Measurements from ENCODE around the gene COL23A1.

COL23A1 gene

DNA sequence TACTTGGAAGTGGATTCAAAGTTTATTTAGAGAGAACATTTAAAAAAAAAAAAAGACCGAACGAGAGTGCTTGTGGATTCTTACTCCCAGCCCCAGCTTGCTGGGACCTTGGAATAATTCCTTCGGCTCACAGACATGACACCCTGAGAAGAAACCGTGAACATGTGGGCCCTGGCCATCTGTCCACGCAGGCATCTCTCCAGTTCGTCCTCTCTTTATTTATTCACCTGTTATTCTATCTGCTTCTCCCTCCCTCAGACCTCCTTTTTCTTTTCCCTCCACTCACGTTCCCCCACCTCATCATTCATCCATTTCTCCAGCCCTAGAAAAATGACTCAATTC, 263.8 kb downstream of the COL23A1 start:
- H3K36me3 ChIP-seq (ENCODE audit: control insufficient read depth, low read depth, low read length) = no peaks in the 10 kb centered on the region
- H3K27me3 ChIP-seq (ENCODE audit: control insufficient read depth, insufficient read depth, low read length) = no peaks in the 10 kb centered on the region
- no peak overlapping the region for H3K4me3 ChIP-seq (ENCODE audit: low read length)
- H3K9me3 ChIP-seq (ENCODE audit: control insufficient read depth, low read depth, low read length) = no peaks in the 10 kb centered on the region
- H3K27ac ChIP-seq (ENCODE audit: low read length) = no peak overlapping the region
- H3K4me1 ChIP-seq (ENCODE audit: control insufficient read depth, low read depth, low read length) = peaks cover 10% of the 10 kb centered on the region
- H3K9ac ChIP-seq (ENCODE audit: low read length) = no peak overlapping the region

DNA sequence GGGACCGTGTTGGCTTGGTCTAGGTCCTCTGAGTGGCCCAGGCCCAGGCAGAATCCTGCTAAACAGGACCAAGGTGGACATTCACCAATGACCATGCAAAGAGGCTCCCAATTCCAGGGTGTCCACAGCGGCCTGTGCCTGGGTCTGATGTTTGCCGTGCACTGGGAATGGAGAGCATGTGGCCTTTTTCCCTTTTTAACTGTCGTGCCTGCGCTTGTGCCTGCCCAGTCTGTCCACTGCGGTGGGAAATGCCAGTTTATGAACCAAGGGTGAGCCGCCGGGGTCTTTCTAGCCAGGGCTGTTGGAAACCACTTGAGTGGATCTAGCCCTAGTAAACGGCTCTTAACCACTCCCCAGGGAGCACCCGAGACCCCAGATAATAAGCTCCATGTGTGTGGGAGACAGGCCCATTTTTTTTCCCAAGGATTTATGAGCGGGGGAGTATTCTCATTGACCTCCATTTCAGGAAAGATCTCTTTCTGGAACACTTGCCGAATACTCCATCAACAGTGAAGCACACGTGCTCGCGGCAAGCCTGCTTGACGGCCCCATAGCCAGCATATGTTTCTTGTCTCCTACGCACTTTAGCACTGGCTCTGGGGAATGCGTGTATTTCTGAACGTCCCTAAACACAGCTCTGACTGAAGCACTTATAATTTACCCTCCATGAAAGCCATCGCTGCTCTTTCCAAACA, 264.4 kb downstream of the COL23A1 start:
- H3K27ac ChIP-seq (ENCODE audit: low read length) = no peak overlapping the region
- no peaks in the 10 kb centered on the region for H3K9me3 ChIP-seq (ENCODE audit: control insufficient read depth, low read depth, low read length)
- H3K36me3 ChIP-seq (ENCODE audit: control insufficient read depth, low read depth, low read length) = no peaks in the 10 kb centered on the region
- H3K9ac ChIP-seq (ENCODE audit: low read length) = no peak overlapping the region
- H3K4me3 ChIP-seq (ENCODE audit: low read length) = no peak overlapping the region
- H3K4me1 ChIP-seq (ENCODE audit: control insufficient read depth, low read depth, low read length) = peaks cover 10% of the 10 kb centered on the region
- H3K27me3 ChIP-seq (ENCODE audit: control insufficient read depth, insufficient read depth, low read length) = no peaks in the 10 kb centered on the region

DNA sequence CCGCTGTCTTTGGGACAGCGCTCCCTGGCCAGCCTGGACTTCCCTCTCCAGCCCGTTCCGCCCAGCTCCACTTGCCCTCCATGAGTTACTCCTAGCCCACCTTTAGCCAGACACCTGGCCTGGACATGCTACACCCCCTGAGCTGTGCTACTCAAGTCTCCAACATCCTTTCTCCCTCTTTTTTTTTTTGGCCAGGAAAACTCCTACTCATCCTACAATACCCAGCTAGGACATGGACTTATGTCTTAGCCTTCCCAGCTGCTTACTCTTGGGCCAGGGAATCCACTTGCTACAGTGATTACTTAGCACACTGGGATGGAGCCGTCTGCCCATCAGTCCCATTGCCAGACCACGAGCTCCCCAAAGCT, 264.9 kb downstream of the COL23A1 start:
- Histone ChIP-seq H3K4me1 (ENCODE audit: control insufficient read depth, low read depth, low read length) (peaks cover 10% of the 10 kb centered on the region), H3K9me3 (ENCODE audit: control insufficient read depth, low read depth, low read length) (no peaks in the 10 kb centered on the region), H3K9ac (ENCODE audit: low read length) (no peak overlapping the region), H3K4me3 (ENCODE audit: low read length) (no peak overlapping the region), H3K27me3 (ENCODE audit: control insufficient read depth, insufficient read depth, low read length) (no peaks in the 10 kb centered on the region), H3K36me3 (ENCODE audit: control insufficient read depth, low read depth, low read length) (no peaks in the 10 kb centered on the region), H3K27ac (ENCODE audit: low read length) (no peak overlapping the region)

DNA sequence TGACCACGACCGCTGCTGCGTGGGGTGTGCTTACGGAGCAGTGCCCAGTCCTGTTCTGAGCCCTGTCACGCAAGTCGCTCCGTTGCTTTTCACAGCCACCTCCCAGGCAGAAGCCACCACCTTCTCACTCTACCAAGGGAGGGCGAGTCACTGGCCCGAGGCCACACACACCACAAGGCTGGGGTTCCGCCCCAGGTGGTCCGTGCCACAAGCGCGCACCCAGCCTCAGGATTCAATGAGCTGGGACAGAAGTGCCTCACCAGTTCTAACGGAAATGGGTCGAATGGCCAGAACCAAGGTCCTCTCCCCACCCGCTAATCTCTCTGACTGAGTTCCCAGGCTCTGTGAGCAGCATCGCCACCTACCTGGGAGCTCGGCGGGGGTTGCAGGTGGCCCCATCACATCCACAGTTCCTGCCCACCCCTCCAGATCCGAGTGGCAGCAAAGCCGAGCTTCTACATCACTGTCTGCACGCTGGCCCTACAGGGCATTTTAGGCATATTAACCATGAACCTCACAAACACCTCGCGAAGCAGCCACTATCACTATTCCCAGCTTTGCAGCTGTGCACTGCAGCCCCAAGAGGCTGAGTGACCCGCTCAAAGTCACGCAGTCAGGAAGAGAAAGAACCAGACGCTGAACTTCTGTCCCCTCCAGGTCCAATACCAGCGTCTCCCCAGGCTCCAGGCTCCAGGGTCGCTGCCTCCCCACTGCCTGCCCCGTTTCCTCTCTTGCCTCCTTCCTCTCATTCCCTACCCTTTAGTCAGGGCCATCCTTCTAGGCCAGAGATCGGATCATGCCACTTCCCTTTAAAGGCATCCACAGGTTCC, 265.5 kb downstream of the COL23A1 start:
- no peak overlapping the region for H3K4me3 ChIP-seq (ENCODE audit: low read length)
- H3K27ac ChIP-seq (ENCODE audit: low read length) = no peak overlapping the region
- no peaks in the 10 kb centered on the region for H3K9me3 ChIP-seq (ENCODE audit: control insufficient read depth, low read depth, low read length)
- H3K27me3 ChIP-seq (ENCODE audit: control insufficient read depth, insufficient read depth, low read length) = no peaks in the 10 kb centered on the region
- H3K36me3 ChIP-seq (ENCODE audit: control insufficient read depth, low read depth, low read length) = no peaks in the 10 kb centered on the region
- H3K4me1 ChIP-seq (ENCODE audit: control insufficient read depth, low read depth, low read length) = peaks cover 10% of the 10 kb centered on the region
- no peak overlapping the region for H3K9ac ChIP-seq (ENCODE audit: low read length)

DNA sequence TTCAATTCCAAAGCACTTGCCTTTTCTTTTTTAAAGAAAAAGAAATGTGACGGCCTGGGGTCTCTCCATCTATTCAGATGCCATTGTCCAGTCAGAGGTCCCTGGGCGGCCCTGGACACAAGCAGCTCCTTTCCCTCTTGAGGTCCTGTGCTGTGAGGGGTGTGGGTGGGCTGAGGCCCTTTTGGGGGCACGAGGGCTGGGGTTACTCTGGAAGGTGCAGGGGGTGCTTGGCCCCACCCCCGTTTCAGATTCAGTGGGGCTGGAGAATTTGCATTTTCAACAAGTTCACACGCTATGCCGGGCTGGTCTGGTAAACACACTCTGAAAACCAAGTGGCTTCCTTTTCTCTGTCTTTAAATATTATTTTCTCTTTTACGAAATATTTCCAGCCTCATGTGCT, 266.2 kb downstream of the COL23A1 start:
- Histone ChIP-seq H3K27ac (ENCODE audit: low read length) (no peak overlapping the region), H3K4me3 (ENCODE audit: low read length) (no peak overlapping the region), H3K36me3 (ENCODE audit: control insufficient read depth, low read depth, low read length) (no peaks in the 10 kb centered on the region), H3K9ac (ENCODE audit: low read length) (no peak overlapping the region), H3K27me3 (ENCODE audit: control insufficient read depth, insufficient read depth, low read length) (no peaks in the 10 kb centered on the region), H3K9me3 (ENCODE audit: control insufficient read depth, low read depth, low read length) (no peaks in the 10 kb centered on the region), H3K4me1 (ENCODE audit: control insufficient read depth, low read depth, low read length) (peaks cover 6% of the 10 kb centered on the region)

DNA sequence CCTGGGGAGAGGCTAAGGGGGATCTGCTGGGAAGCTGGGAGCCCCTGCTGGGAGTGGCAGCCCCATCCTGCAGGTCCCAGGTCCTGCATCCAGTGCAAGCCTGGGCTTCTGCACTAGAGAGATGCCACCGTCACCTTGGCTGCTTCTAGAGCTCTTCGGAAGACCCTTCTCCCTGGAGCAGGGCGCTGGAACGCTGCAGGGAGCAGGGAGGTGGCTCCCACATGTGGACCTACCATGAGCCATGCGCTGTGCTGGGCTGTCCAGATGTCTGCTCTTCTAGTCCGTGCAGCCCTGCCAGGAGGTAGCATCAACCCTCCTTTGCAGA, 266.7 kb downstream of the COL23A1 start:
- Histone ChIP-seq H3K4me3 (ENCODE audit: low read length) (no peak overlapping the region), H3K9ac (ENCODE audit: low read length) (no peak overlapping the region), H3K9me3 (ENCODE audit: control insufficient read depth, low read depth, low read length) (no peaks in the 10 kb centered on the region), H3K36me3 (ENCODE audit: control insufficient read depth, low read depth, low read length) (no peaks in the 10 kb centered on the region), H3K4me1 (ENCODE audit: control insufficient read depth, low read depth, low read length) (peaks cover 1% of the 10 kb centered on the region), H3K27me3 (ENCODE audit: control insufficient read depth, insufficient read depth, low read length) (no peaks in the 10 kb centered on the region), H3K27ac (ENCODE audit: low read length) (no peak overlapping the region)

DNA sequence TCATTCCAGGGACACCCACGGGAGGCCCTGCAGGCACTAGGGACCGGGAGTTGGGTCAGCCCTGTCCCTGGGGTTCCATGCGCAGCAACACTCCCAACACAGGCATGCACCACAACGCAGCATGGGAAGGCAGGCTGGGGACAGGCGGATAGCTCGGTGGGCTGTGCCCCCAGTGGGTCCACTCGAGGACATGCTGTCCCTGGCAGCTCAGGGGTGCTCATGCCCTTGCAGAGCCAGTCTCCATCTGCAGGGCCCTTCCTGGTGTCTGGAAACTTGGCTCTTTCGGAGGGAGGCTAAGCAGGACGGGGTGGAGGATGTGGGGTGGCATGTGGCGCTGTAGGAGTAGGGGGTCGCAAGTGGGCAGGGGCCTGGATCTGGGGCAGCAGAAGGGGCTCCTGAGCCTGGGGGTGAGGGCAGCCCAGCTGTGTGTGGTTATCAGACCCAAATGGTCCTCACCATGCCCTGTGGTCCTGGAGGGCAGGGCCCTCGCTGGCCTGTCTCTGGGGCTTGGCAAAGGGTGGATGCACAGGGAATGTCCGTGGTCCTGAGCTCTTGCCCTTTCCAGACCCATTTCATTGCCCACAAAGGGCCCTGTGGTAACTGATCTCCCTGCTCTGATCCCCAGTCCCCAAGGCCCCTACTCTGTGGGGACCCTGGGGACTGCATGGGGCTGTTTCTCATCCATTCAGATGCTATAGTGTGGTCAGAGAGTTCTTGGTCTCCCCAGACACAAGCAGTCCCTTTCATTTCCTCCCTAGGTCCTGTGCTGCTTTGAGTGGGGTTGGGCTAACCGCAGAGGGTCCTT, 267.3 kb downstream of the COL23A1 start:
- H3K4me3 ChIP-seq (ENCODE audit: low read length) = no peak overlapping the region
- no peaks in the 10 kb centered on the region for H3K27me3 ChIP-seq (ENCODE audit: control insufficient read depth, insufficient read depth, low read length)
- H3K36me3 ChIP-seq (ENCODE audit: control insufficient read depth, low read depth, low read length) = no peaks in the 10 kb centered on the region
- H3K9me3 ChIP-seq (ENCODE audit: control insufficient read depth, low read depth, low read length) = no peaks in the 10 kb centered on the region
- no peak overlapping the region for H3K27ac ChIP-seq (ENCODE audit: low read length)
- H3K9ac ChIP-seq (ENCODE audit: low read length) = no peak overlapping the region
- no peaks in the 10 kb centered on the region for H3K4me1 ChIP-seq (ENCODE audit: control insufficient read depth, low read depth, low read length)

DNA sequence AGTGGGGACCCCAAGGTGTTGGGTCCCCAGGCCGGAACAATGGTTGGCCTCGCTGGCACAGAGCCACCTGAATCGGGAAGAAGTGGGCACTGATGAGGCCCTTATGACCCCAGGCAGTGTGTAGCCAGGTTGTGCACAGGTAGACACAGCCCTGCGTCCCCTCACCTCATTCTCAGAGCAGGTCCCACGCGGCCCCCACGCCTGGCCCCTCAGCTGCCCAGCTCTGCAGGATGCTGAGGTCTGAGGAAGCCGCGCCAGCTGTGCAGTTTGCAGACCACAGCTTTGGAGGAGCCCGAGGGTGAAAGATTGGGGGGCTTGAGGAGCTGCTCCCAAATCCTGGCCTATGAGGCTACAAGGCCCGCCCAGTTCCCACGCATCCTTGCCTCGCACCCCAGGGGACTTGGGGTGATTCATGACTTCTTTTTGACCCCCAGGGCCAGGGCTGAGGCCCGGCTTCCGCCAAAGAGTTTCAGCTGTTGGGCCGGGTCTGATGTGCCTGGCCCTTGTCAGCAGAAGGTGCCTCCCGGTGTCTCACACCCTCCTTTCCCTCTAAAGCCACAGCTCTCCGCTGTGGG, 269.8 kb downstream of the COL23A1 start:
- H3K9ac ChIP-seq (ENCODE audit: low read length) = no peak overlapping the region
- no peaks in the 10 kb centered on the region for H3K36me3 ChIP-seq (ENCODE audit: control insufficient read depth, low read depth, low read length)
- no peaks in the 10 kb centered on the region for H3K27me3 ChIP-seq (ENCODE audit: control insufficient read depth, insufficient read depth, low read length)
- H3K4me1 ChIP-seq (ENCODE audit: control insufficient read depth, low read depth, low read length) = no peaks in the 10 kb centered on the region
- no peaks in the 10 kb centered on the region for H3K9me3 ChIP-seq (ENCODE audit: control insufficient read depth, low read depth, low read length)
- no peak overlapping the region for H3K4me3 ChIP-seq (ENCODE audit: low read length)
- H3K27ac ChIP-seq (ENCODE audit: low read length) = no peak overlapping the region

DNA sequence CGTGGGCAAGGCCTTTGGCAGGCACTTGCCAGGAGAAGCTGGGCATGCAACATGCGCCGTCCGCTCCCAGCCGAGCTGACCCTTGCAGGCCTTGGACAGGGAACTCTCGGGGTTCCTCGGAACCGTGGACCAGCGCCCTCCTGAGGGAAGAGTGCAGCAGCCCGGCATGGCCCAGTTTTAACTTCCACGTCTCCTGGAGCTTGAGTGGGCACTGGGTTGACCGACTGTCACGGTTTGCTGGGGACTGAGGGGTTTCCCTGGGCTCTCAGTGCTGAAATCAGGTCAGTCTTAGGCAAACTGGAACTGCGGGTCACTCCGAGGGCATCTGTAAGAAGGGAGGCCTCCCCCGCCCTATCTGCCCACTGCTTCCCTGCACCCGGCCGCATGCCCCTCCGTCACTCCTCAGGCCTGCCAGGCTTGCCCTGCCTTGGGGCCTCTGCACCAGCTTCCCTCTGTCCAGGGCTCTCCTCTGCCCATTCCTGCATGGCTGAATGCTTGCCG, 270.6 kb downstream of the COL23A1 start:
- H3K9me3 ChIP-seq (ENCODE audit: control insufficient read depth, low read depth, low read length) = no peaks in the 10 kb centered on the region
- no peak overlapping the region for H3K9ac ChIP-seq (ENCODE audit: low read length)
- no peak overlapping the region for H3K4me3 ChIP-seq (ENCODE audit: low read length)
- H3K27me3 ChIP-seq (ENCODE audit: control insufficient read depth, insufficient read depth, low read length) = no peaks in the 10 kb centered on the region
- no peak overlapping the region for H3K27ac ChIP-seq (ENCODE audit: low read length)
- no peaks in the 10 kb centered on the region for H3K36me3 ChIP-seq (ENCODE audit: control insufficient read depth, low read depth, low read length)
- H3K4me1 ChIP-seq (ENCODE audit: control insufficient read depth, low read depth, low read length) = no peaks in the 10 kb centered on the region

DNA sequence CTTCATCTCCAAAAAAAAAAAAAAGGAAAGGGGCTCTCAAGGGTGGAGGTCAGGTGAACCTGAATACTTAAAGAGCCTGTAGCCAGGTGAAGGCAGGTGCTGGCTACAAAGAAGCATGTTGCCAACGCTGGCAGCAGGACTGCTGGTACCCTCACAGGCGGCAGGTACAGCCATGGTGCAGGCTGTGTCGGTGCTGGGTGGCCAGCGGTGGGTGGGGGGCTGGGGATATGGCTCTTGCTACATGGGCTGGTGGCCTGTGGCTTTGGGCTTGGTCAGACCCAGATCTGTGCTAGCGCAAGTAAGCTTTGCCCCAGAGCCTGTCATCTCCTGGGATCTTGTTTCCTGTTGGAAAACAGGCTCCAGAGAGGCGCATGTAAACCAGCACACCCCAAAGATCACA, 271.3 kb downstream of the COL23A1 start:
- no peaks in the 10 kb centered on the region for H3K36me3 ChIP-seq (ENCODE audit: control insufficient read depth, low read depth, low read length)
- H3K4me1 ChIP-seq (ENCODE audit: control insufficient read depth, low read depth, low read length) = no peaks in the 10 kb centered on the region
- no peaks in the 10 kb centered on the region for H3K9me3 ChIP-seq (ENCODE audit: control insufficient read depth, low read depth, low read length)
- H3K27me3 ChIP-seq (ENCODE audit: control insufficient read depth, insufficient read depth, low read length) = no peaks in the 10 kb centered on the region
- no peak overlapping the region for H3K27ac ChIP-seq (ENCODE audit: low read length)
- H3K4me3 ChIP-seq (ENCODE audit: low read length) = no peak overlapping the region
- no peak overlapping the region for H3K9ac ChIP-seq (ENCODE audit: low read length)

DNA sequence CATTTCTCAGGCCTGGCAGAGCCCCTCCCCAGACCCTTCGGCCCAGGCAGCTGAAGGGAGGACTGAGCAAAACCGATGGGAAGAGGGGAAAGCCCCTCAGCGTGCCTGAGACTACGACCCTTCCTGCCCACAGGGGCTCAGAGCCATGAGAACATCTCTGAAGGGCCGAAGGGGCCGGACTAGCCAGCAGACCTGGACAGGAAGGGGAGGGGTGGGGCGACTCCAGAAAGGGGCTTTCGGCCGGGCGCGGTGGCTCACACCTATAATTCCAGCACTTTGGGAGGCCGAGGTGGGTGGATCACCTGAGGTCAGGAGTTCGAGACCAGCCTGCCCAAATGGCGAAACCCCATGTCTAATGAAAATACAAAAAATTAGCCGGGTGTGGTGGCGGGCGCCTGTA, 271.8 kb downstream of the COL23A1 start:
- H3K36me3 ChIP-seq (ENCODE audit: control insufficient read depth, low read depth, low read length) = no peaks in the 10 kb centered on the region
- H3K27ac ChIP-seq (ENCODE audit: low read length) = no peak overlapping the region
- no peaks in the 10 kb centered on the region for H3K4me1 ChIP-seq (ENCODE audit: control insufficient read depth, low read depth, low read length)
- H3K4me3 ChIP-seq (ENCODE audit: low read length) = no peak overlapping the region
- H3K9ac ChIP-seq (ENCODE audit: low read length) = no peak overlapping the region
- no peaks in the 10 kb centered on the region for H3K9me3 ChIP-seq (ENCODE audit: control insufficient read depth, low read depth, low read length)
- H3K27me3 ChIP-seq (ENCODE audit: control insufficient read depth, insufficient read depth, low read length) = no peaks in the 10 kb centered on the region
